Ovary (tissue), 9 donors: ENCODE data around the gene UNC5B. TPM values are rescaled to one million over a fixed set of nuclear protein-coding genes. Genes with fewer than 3 reads are reported as not detected.

Experiments used
- DNase-seq, 5 donors: peaks; one replicate each; pipeline ENCODE4 v3.0.0-alpha.2; 2019 to 2020
- H3K27ac ChIP-seq, 2 donors: fragments of 200-600 bp; one replicate each; pipeline versions ENCODE4 v1.5.1 to v1.8.0; 2019 to 2022
- H3K27me3 ChIP-seq: fragments of 200-600 bp; one replicate; pipeline ENCODE4 v1.8.0; 2022
- H3K36me3 ChIP-seq: fragments of 200-600 bp; sonication (generic); one replicate; pipeline ENCODE4 v1.5.1; 2019
- H3K4me1 ChIP-seq: one replicate; pipeline ENCODE4 v1.8.1; 2013; ENCODE audit warnings: mild to moderate bottlenecking, moderate library complexity; ENCODE audit not compliant: insufficient read depth
- H3K4me3 ChIP-seq: fragments of 200-600 bp; sonication (generic); one replicate; pipeline ENCODE4 v1.5.1; 2017
- H3K9me3 ChIP-seq, 2 donors: fragments of 200-600 bp in 1 of 2; sonication (generic) in 1 of 2; one replicate each; pipeline versions ENCODE4 v1.5.1 to v1.8.1; 2013 to 2019; ENCODE audit warnings: mild to moderate bottlenecking in 1 of 2, moderate library complexity in 1 of 2
- EP300 ChIP-seq: sonication (generic); formaldehyde crosslinking; IDR thresholded peaks from one replicate; pipeline ENCODE4 v1.6.1; 2017; ENCODE audit warnings: antibody characterized with exemption
- POLR2A ChIP-seq: fragments of 450-650 bp; IDR thresholded peaks from one replicate; pipeline ENCODE4 v1.6.1; 2017; ENCODE audit warnings: antibody characterized with exemption, mild to moderate bottlenecking, moderate library complexity
- WGBS, 3 donors: extraction: QIAGEN DNeasy Blood & Tissue Kit in 1 of 3; methylation state at CpG; one replicate each; pipeline versions ENCODE4 v1.1.5 to v1.1.7; 2013 to 2017; 5-methylcytosine and 5-hydroxymethylcytosine counted together
- intact Hi-C, 4 donors: fragments of 100-400 bp; cut with DNase I; formaldehyde crosslinking; loops; one replicate each; pipeline versions ENCODE4 v1.11.0 to v1.15.1; 2022 to 2023
- polyA plus RNA-seq, 2 donors: library from polyadenylated mRNA; stranded (reverse); fragments of 200-250 nt in 1 of 2; fragments of 350-450 nt in 1 of 2; fragmentation: Illumina TruSeq in 1 of 2; extraction: RNeasy Lipid Tissue Mini Kit (QIAGEN cat#74804) in 1 of 2; gene quantifications; one replicate each; pipeline ENCODE4 v1.2.3, GENCODE V29; 2013 to 2014
- total RNA-seq, 7 donors: library from RNA; depleted of rRNA in 2 of 7; stranded (reverse); fragments of >200 nt in 2 of 7; fragmentation: NEBNext Ultra II Directional in 3 of 7; extraction: Animal tissue kit (Norgen Biotek cat#: 25700) in 3 of 7; gene quantifications; one replicate each; pipeline versions ENCODE4 v1.1.0 to v1.2.4, GENCODE V29; 2016 to 2023
- TF ChIP-seq, protein P1 (sequence below), 3 donors: fragments of 450-650 bp in 2 of 3; fragments of 200-600 bp in 1 of 3; IDR thresholded peaks; one replicate each; pipeline versions ENCODE4 v1.5.1 to v1.8.0; 2016 to 2022; ENCODE audit warnings: antibody characterized with exemption in 3 of 3, mild to moderate bottlenecking in 1 of 3
- donor health status: DM: no; HTN: no; CAD: no; lungs with moderate emphysema.
- donor health status: DM: no; HTN: no; CAD: no.
- donor health status: Bipolar disorder and iron deficiency.
- donor health status: DM: yes; HTN: yes; CAD: no.
- donor health status: DM: no; HTN: no; CAD: no.
- donor health status: DM: yes; HTN: yes; CAD: no.

UNC5B gene
- total and polyA plus RNA-seq, 9 donors, result 2.7 to 48.0 (median 6.3) TPM

DNA sequence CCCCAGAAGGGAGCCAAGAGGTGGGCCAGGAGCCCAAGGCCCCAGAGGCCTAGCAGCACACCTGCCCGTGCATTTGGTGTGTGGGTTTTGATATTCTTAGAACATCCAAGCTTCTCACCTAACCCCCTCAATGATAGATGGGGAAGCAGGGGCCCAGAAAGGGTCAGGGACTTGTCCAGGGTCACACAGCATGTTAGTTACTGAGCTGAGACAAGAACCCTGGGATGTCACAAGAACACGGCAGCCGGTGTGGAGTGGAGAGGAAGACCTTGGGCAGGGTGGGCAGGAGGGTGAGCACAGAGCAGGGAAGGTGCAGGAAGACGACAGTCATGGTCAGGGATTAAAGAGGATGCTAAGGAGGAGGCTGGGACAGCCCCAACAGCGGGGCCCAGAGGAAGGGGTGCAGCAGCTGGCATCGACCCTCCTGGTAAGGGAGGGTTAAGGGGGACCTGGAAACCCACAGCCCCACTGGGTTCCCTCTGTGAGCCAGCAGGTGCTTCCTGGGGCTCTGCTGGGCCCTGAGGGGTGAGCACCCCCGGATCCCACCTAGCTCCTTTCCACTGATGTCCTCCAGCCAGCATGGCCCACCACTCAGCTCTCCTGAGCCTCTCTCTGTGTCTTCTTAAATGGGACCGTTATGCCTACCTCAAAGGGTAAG lies 44.4 kb downstream of the UNC5B start:
- no peak for DNase-seq
- no peaks in the 10 kb centered on the region for H3K36me3 ChIP-seq
- intact Hi-C loops, result no loop called here
- H3K9me3 ChIP-seq, result no peaks in the 10 kb centered on the region
- WGBS, 3 donors, result 83 to 88% (median 85%) methylated on average over 8 of the region's 8 CpGs
- no peak overlapping the region for H3K4me3 ChIP-seq
- H3K27me3 ChIP-seq, result no peaks in the 10 kb centered on the region
- peaks cover 13% of the 10 kb centered on the region for H3K4me1 ChIP-seq
- H3K27ac ChIP-seq, result no peak overlapping the region
- TF ChIP-seq, protein P1, sequence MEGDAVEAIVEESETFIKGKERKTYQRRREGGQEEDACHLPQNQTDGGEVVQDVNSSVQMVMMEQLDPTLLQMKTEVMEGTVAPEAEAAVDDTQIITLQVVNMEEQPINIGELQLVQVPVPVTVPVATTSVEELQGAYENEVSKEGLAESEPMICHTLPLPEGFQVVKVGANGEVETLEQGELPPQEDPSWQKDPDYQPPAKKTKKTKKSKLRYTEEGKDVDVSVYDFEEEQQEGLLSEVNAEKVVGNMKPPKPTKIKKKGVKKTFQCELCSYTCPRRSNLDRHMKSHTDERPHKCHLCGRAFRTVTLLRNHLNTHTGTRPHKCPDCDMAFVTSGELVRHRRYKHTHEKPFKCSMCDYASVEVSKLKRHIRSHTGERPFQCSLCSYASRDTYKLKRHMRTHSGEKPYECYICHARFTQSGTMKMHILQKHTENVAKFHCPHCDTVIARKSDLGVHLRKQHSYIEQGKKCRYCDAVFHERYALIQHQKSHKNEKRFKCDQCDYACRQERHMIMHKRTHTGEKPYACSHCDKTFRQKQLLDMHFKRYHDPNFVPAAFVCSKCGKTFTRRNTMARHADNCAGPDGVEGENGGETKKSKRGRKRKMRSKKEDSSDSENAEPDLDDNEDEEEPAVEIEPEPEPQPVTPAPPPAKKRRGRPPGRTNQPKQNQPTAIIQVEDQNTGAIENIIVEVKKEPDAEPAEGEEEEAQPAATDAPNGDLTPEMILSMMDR (IDR thresholded peaks at IDR 0.05), result no peak
- TF ChIP-seq POLR2A (no peak), EP300 (no peak)

DNA sequence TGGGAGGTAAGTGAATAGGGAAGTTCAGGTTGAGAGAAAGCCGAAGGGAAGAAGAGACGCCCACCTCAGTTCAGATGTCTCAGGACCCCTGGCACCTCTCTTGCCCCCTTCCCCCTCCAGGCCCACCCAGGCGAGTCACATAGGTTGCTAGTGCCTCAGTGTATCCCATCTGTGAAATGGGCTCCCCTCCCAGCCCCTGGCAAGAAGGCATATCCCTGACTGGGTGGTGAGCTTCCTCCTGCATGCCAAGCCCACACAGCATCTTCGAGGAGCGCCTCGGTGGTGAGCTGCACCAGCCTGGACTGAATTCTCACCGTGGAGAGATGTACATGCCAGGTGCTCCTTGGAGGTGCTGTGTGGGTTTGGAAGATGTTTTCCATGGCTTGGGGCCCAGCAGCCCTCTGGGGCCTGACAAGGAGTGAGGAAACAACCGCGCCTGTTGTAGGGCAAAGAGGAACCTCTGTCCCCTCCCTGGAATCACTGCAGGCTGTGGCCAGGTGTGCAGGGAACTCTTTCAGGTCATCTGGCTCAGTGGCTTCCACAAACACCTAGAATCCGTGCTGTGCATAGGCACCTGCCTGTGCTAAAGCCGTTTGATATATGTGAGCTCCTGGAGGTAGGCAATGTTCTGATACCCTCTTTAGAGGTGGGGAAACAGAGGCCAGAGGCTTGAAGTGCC lies 45.1 kb downstream of the UNC5B start:
- 83 to 89% (median 86%) methylated on average over 11 of the region's 11 CpGs for WGBS, 3 donors
- H3K4me3 ChIP-seq, result no peak overlapping the region
- DNase-seq, result no peak
- no peaks in the 10 kb centered on the region for H3K27me3 ChIP-seq
- H3K4me1 ChIP-seq, result peaks cover 13% of the 10 kb centered on the region
- no peaks in the 10 kb centered on the region for H3K9me3 ChIP-seq
- intact Hi-C loops, result no loop called here
- no peaks in the 10 kb centered on the region for H3K36me3 ChIP-seq
- no peak overlapping the region for H3K27ac ChIP-seq
- TF ChIP-seq, protein P1 (IDR thresholded peaks at IDR 0.05), result no peak
- TF ChIP-seq POLR2A (no peak), EP300 (no peak)

DNA sequence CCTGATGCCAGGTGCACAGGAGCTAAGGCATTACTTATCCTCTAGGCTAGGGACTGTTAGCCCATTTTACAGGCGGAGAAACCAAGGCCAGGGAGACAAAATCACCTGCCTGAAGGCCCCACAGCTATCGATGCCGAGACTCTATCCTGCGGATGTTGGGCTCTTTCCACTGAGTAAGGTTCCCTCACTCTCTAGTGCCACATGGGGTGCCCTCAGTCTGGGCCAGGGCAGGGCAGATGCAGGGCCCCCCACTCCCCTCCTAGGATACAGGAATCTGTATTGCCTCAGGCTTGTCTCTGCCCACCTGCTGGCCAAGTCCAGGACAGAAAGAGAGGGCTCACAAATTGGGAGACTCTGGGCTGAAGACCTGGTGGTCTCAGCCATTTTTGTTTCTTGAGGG lies 45.7 kb downstream of the UNC5B start:
- Histone ChIP-seq H3K36me3 (no peaks in the 10 kb centered on the region), H3K27ac (no peak overlapping the region), H3K4me1 (peaks cover 13% of the 10 kb centered on the region), H3K27me3 (no peaks in the 10 kb centered on the region), H3K9me3 (no peaks in the 10 kb centered on the region), H3K4me3 (no peak overlapping the region)
- intact Hi-C loops, result no loop called here
- no peak for DNase-seq
- 93 to 95% (median 95%) methylated on average over 4 of the region's 4 CpGs for WGBS, 3 donors
- TF ChIP-seq, protein P1 (IDR thresholded peaks at IDR 0.05), result no peak
- TF ChIP-seq POLR2A (no peak), EP300 (no peak)

DNA sequence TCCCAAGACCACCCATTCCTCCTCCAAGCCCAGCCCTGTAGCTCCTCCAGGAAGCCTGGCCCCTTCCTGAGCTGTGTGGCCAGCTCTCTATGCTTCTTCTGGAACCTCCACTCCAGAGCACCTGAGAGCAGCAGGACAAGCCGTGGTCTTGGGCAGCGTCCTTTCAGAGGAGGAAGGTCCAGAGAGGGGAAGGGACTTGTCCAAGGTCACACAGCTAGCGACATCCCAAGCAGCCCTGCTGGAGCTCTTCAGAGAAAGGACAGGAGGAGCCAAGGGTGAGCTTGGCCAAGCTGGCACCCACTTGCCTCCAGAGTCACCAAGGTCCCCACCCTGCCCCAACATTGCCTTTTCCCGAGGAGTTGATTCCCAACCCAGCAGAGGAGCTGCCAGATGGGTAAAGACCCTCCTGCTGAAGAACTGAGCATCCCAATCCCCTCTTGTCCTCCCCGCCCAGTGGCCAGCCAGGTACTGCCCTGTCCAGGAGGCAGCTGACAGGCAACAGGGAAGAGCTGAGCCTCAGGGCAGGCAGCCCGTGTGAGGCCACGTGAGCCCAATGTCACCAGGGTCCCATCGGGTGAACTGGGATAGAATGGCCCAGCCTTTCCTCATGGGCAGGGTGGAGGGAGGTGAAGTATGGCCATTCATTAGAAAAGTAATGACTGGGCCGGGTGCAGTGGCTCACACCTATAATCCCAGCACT lies 46.2 kb downstream of the UNC5B start:
- Histone ChIP-seq H3K27me3 (no peaks in the 10 kb centered on the region), H3K27ac (no peak overlapping the region), H3K4me1 (peaks cover 13% of the 10 kb centered on the region), H3K9me3 (no peaks in the 10 kb centered on the region), H3K4me3 (no peak overlapping the region), H3K36me3 (no peaks in the 10 kb centered on the region)
- WGBS, 3 donors, result 90 to 92% (median 90%) methylated on average over 9 of the region's 9 CpGs
- DNase-seq, result no peak
- intact Hi-C loops, result no loop called here
- TF ChIP-seq, protein P1 (IDR thresholded peaks at IDR 0.05), result no peak
- TF ChIP-seq POLR2A (no peak), EP300 (no peak)
